Endothelial cell of umbilical vein (primary cell): Measurements from ENCODE around the gene FOXE1. TPM values are rescaled to one million over a fixed set of nuclear protein-coding genes. Genes with fewer than 3 reads are reported as not detected.

ENCODE experiments used
- BruUV-seq: library from RNA; stranded (reverse); fragments of 400-500 nt; replicated peaks from 2 replicates; lab custom pipeline; 2021; lab: Mats Ljungman, UMichigan
- CTCF ChIA-PET: fragments of 300-600, 350-600 bp; sonication (Branson Sonifier 250); formaldehyde crosslinking; loops from one replicate; lab custom pipeline; 2021; ENCODE audit warnings: antibody characterized with exemption, inconsistent platforms; lab: Charles Lee
- POLR2A ChIA-PET: fragments of 300-600, 350-600 bp; sonication (Branson Sonifier 250); formaldehyde crosslinking; loops from one replicate; lab custom pipeline; 2021; ENCODE audit warnings: antibody characterized with exemption, inconsistent platforms; lab: Charles Lee
- DNase-seq: peaks from one replicate; pipeline ENCODE4 v3.0.0-alpha.2; 2011; ENCODE audit warnings: low read depth, low spot score
- FAIRE-seq: peaks from 2 replicates; lab custom pipeline; 2011; peaks lifted over from hg19 to GRCh38; lab: Jason Lieb, UNC
- H2AFZ ChIP-seq: 2 replicates; pipeline ENCODE4 v1.6.0; 2012; ENCODE audit warnings: low read depth, low read length, control low read depth, inconsistent platforms
- H3K27ac ChIP-seq: 2 replicates; pipeline ENCODE4 v1.5.1; 2011; ENCODE audit warnings: low read depth, mild to moderate bottlenecking, control low read depth, low read length, moderate library complexity; ENCODE audit not compliant: insufficient read depth
- H3K27me3 ChIP-seq, 2 experiments: 2 replicates each; pipeline versions ENCODE4 v1.6.0 to v1.6.1; 2011; ENCODE audit warnings: low read length in 2 of 2, mixed read lengths in 1 of 2; ENCODE audit not compliant: control insufficient read depth in 2 of 2, insufficient read depth in 2 of 2
- H3K36me3 ChIP-seq, 2 experiments: 2 replicates in 1 of 2; 3 replicates in 1 of 2; pipeline ENCODE4 v1.5.1; 2011; ENCODE audit warnings: low read length in 2 of 2, mild to moderate bottlenecking in 1 of 2, moderate library complexity in 1 of 2; ENCODE audit not compliant: control insufficient read depth in 2 of 2, insufficient read depth in 2 of 2; ENCODE audit errors: extremely low read depth in 1 of 2
- H3K4me1 ChIP-seq: 3 replicates; pipeline ENCODE4 v1.5.1; 2011; ENCODE audit warnings: mild to moderate bottlenecking, low read length; ENCODE audit not compliant: control insufficient read depth, insufficient read depth; ENCODE audit errors: extremely low read depth
- H3K4me2 ChIP-seq: 2 replicates; pipeline ENCODE4 v1.6.1; 2011; ENCODE audit warnings: low read length, control low read depth, mixed read lengths; ENCODE audit not compliant: insufficient read depth
- H3K4me3 ChIP-seq, 3 experiments: fragments of 200-600 bp in 1 of 3; sonication (generic), shearing (Covaris generic) in 1 of 3; replicated peaks in 1 of 3; 2 replicates each; pipeline ENCODE4 v1.5.1; 2011 to 2016; ENCODE audit warnings: control low read depth in 3 of 3, low read length in 3 of 3, mild to moderate bottlenecking in 2 of 3, inconsistent platforms in 1 of 3, low read depth in 1 of 3, moderate library complexity in 1 of 3; ENCODE audit not compliant: insufficient read depth in 1 of 3
- H3K79me2 ChIP-seq: 2 replicates; pipeline ENCODE4 v1.6.0; 2012; ENCODE audit warnings: low read length, inconsistent platforms; ENCODE audit not compliant: control insufficient read depth, insufficient read depth
- H3K9ac ChIP-seq: replicated peaks from 2 replicates; pipeline ENCODE3; 2011; ENCODE audit warnings: low read length, control low read depth; ENCODE audit not compliant: insufficient read depth; ENCODE audit errors: extremely low read depth
- H3K9me1 ChIP-seq: replicated peaks from 3 replicates; pipeline ENCODE4 v1.6.0; 2011; ENCODE audit warnings: mild to moderate bottlenecking, low read length; ENCODE audit not compliant: control insufficient read depth, insufficient read depth; ENCODE audit errors: extremely low read depth
- H3K9me3 ChIP-seq: replicated peaks from 2 replicates; pipeline ENCODE4 v1.5.1; 2012; ENCODE audit warnings: low read length, inconsistent platforms; ENCODE audit not compliant: control insufficient read depth, insufficient read depth
- H4K20me1 ChIP-seq: replicated peaks from 2 replicates; pipeline ENCODE3; 2011; ENCODE audit warnings: mild to moderate bottlenecking, low read length; ENCODE audit not compliant: control insufficient read depth, insufficient read depth; ENCODE audit errors: extremely low read depth
- CTCF ChIP-seq, 2 donors: IDR thresholded peaks; 1 replicate in 1 of 2; 2 replicates in 1 of 2; pipeline ENCODE4 v1.5.1; 2011; ENCODE audit warnings: low read length in 2 of 2, mild to moderate bottlenecking in 2 of 2, moderate library complexity in 2 of 2, control low read depth in 1 of 2, inconsistent platforms in 1 of 2, low read depth in 1 of 2; ENCODE audit not compliant: insufficient read depth in 1 of 2; ENCODE audit errors: extremely low read depth in 1 of 2
- EZH2 ChIP-seq: IDR thresholded peaks from 2 replicates; pipeline ENCODE4 v1.6.1; 2012; ENCODE audit warnings: borderline replicate concordance, low read depth, mild to moderate bottlenecking, moderate library complexity, low read length, inconsistent platforms; ENCODE audit not compliant: severe bottlenecking
- FOS ChIP-seq: IDR thresholded peaks from 2 replicates; pipeline ENCODE4 v1.6.1; 2011; ENCODE audit warnings: mild to moderate bottlenecking, low read length, moderate library complexity, borderline replicate concordance; ENCODE audit not compliant: insufficient read depth
- GATA2 ChIP-seq: IDR thresholded peaks from 2 replicates; pipeline ENCODE4 v1.7.0; 2011; ENCODE audit warnings: low read depth, mild to moderate bottlenecking, moderate library complexity, mixed read lengths, low read length; ENCODE audit not compliant: insufficient read length, insufficient read depth
- JUN ChIP-seq: IDR thresholded peaks from 2 replicates; pipeline ENCODE4 v1.6.1; 2011; ENCODE audit warnings: borderline replicate concordance, low read depth; ENCODE audit not compliant: insufficient read length, insufficient read depth
- MAX ChIP-seq: IDR thresholded peaks from 2 replicates; pipeline ENCODE4 v1.6.1; 2011; ENCODE audit not compliant: insufficient read depth, insufficient read length
- MYC ChIP-seq: IDR thresholded peaks from one replicate; pipeline ENCODE4 v1.6.1; 2011; ENCODE audit warnings: mild to moderate bottlenecking, low read depth, low read length
- POLR2A ChIP-seq: IDR thresholded peaks from 2 replicates; pipeline ENCODE4 v1.6.1; 2012; ENCODE audit warnings: low read depth, mild to moderate bottlenecking, control low read depth, low read length
- POLR2AphosphoS5 ChIP-seq: IDR thresholded peaks from 2 replicates; pipeline ENCODE4 v1.6.1; 2012; ENCODE audit warnings: low read depth, mild to moderate bottlenecking, control low read depth, low read length, moderate library complexity; ENCODE audit not compliant: insufficient read depth
- dilution Hi-C: fragments of 300-500 bp; cut with MboI; formaldehyde crosslinking; loops from one replicate; pipeline ENCODE4 v1.15.0; 2019; ENCODE audit warnings: low sequenced_read_pairs; ENCODE audit not compliant: extremely low pct_ligation_motif_present
- intact Hi-C: fragments of 100-400 bp; cut with micrococcal nuclease; formaldehyde crosslinking; loops from one replicate; pipeline ENCODE4 v1.10.0; 2022
- polyA plus RNA-seq, 4 experiments: library from polyadenylated mRNA; depleted of rRNA in 3 of 4; stranded (reverse) in 3 of 4; unstranded in 1 of 4; fragments of >200 nt; gene quantifications; 2 replicates each; pipeline versions ENCODE4 v1.2.1 to v1.2.3, GENCODE V29; 2011 to 2012; ENCODE audit warnings: missing spikeins in 1 of 4
- total RNA-seq: library from RNA; stranded (reverse); gene quantifications from 2 replicates; pipeline ENCODE4 v1.2.3, GENCODE V29; 2021

The FOXE1 gene
- total and polyA plus RNA-seq, 2 donors (not counting 3 experiments of a cell fraction or from before 2014, with no cell fraction given), result not detected

GRCh38 chr9:97855899-97856298, 2.9 kb downstream of the FOXE1 start:
- BruUV-seq, result no TSS peak
- H4K20me1 ChIP-seq, result no peaks in the 10 kb centered on the region
- no peaks in the 10 kb centered on the region for H3K9me3 ChIP-seq
- no peak overlapping the region for H3K9ac ChIP-seq
- DNase-seq (no peak), FAIRE-seq (no peak)
- ChIA-PET POLR2A (no interaction called here), CTCF (no interaction called here)
- intact Hi-C loops (loop anchor here (2.0 kb wide), 1 partner anchor 145 kb away; no protein-coding TSS in a partner anchor), dilution Hi-C loops (no loop called here)
- H3K27ac ChIP-seq, result no peak overlapping the region
- peaks cover 84 to 96% of the 10 kb centered on the region in 2 experiments for H3K27me3 ChIP-seq
- no peak overlapping the region for H3K4me3 ChIP-seq
- no peak overlapping the region for H2AFZ ChIP-seq
- no peaks in the 10 kb centered on the region for H3K9me1 ChIP-seq
- H3K79me2 ChIP-seq, result no peaks in the 10 kb centered on the region
- H3K36me3 ChIP-seq, result no peaks in the 10 kb centered on the region
- no peak overlapping the region for H3K4me2 ChIP-seq
- TF ChIP-seq MAX (no peak), JUN (no peak), GATA2 (no peak), MYC (no peak), POLR2A (no peak), FOS (no peak), EZH2 (no peak), POLR2AphosphoS5 (no peak), CTCF (IDR thresholded peaks at IDR 0.05; ENCODE audit: extremely low read depth in 1 of 2, insufficient read depth in 1 of 2, low read depth in 1 of 2, low read length in 2 of 2) (no peak)
- H3K4me1 ChIP-seq, result no peaks in the 10 kb centered on the region
